ENCODE results near the gene NPL.

DNA sequence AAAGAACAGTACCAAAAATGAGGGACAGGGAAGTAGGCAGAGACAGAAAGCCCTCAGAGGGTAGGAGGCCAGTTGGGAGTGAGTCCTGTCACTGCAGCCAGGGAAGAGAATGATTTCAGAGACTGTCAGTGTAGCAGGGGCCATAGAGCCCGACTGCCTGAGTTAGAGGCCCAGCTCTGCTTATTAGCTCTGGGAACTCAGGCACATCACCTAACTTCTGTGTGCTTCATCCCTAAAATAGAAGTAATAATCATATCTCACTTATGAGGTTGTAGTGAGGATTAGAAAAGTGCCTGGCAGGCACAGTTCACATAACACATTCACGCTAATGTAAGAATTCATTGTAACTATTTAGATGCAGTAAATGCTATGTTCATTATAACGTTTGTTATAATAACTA, 18.3 kb downstream of the NPL start:
- TF ChIP-seq, protein P1, sequence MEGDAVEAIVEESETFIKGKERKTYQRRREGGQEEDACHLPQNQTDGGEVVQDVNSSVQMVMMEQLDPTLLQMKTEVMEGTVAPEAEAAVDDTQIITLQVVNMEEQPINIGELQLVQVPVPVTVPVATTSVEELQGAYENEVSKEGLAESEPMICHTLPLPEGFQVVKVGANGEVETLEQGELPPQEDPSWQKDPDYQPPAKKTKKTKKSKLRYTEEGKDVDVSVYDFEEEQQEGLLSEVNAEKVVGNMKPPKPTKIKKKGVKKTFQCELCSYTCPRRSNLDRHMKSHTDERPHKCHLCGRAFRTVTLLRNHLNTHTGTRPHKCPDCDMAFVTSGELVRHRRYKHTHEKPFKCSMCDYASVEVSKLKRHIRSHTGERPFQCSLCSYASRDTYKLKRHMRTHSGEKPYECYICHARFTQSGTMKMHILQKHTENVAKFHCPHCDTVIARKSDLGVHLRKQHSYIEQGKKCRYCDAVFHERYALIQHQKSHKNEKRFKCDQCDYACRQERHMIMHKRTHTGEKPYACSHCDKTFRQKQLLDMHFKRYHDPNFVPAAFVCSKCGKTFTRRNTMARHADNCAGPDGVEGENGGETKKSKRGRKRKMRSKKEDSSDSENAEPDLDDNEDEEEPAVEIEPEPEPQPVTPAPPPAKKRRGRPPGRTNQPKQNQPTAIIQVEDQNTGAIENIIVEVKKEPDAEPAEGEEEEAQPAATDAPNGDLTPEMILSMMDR (conservative IDR thresholded peaks at IDR 0.05 in 1 of 2, IDR thresholded peaks at IDR 0.05 in 1 of 2; ENCODE audit: low read depth in 1 of 2, low read length in 2 of 2), result no peak
- no peak for TF ChIP-seq EZH2 (IDR thresholded peaks at IDR 0.05; ENCODE audit: low read length, missing control alignments)
